SU-DHL-6 (cell line): ENCODE data around the gene STPG4.

Source experiments
- EZH2phosphoT487 ChIP-seq: fragments of 200-600 bp; sonication (generic), shearing (Covaris generic); conservative IDR thresholded peaks from 2 replicates; pipeline ENCODE4 v1.6.1; 2018; ENCODE audit warnings: mild to moderate bottlenecking, antibody characterized with exemption, low read length, moderate library complexity, mixed read lengths
- TF ChIP-seq, protein P1 (sequence below): fragments of 200-600 bp; sonication (generic); IDR thresholded peaks from one replicate; pipeline ENCODE4 v1.5.1; 2017; ENCODE audit warnings: antibody characterized with exemption, mild to moderate bottlenecking, low read length, moderate library complexity; ENCODE audit not compliant: insufficient read depth, poor library complexity, severe bottlenecking

DNA sequence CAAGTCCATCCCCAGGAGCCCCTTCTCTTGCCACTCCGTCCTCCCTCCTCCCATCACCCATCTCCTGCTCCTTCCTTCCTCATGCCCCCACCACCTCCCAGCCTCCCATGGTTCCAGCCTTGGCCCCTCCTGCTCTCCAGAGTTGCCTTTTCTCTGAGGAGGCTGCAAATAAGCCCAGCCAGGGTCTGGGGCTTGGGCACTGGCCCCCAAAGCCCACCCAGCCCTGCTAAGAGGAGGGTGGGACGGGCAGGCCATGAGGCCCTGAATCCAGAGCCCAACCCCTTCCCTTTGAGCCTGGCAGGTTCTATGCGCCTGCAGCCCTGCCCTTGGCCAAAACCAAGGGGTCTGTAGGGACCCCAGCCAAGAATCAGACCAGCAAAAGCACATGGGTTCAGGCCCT, 71.6 kb downstream of the STPG4 start:
- TF ChIP-seq, protein P1, sequence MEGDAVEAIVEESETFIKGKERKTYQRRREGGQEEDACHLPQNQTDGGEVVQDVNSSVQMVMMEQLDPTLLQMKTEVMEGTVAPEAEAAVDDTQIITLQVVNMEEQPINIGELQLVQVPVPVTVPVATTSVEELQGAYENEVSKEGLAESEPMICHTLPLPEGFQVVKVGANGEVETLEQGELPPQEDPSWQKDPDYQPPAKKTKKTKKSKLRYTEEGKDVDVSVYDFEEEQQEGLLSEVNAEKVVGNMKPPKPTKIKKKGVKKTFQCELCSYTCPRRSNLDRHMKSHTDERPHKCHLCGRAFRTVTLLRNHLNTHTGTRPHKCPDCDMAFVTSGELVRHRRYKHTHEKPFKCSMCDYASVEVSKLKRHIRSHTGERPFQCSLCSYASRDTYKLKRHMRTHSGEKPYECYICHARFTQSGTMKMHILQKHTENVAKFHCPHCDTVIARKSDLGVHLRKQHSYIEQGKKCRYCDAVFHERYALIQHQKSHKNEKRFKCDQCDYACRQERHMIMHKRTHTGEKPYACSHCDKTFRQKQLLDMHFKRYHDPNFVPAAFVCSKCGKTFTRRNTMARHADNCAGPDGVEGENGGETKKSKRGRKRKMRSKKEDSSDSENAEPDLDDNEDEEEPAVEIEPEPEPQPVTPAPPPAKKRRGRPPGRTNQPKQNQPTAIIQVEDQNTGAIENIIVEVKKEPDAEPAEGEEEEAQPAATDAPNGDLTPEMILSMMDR = no peak
- no peak for TF ChIP-seq EZH2phosphoT487
